CD14-positive monocyte (primary cell): ENCODE results near the gene FAM120A. TPM values are rescaled to one million over a fixed set of nuclear protein-coding genes. Genes with fewer than 3 reads are reported as not detected.

ENCODE experiments used
- DNase-seq, 3 donors: peaks; one replicate each; pipeline ENCODE4 v3.0.0-alpha.2; 2011 to 2022
- H2AFZ ChIP-seq: 2 replicates; pipeline ENCODE4 v1.6.0; 2012; ENCODE audit warnings: mild to moderate bottlenecking, low read depth, low read length, inconsistent platforms; ENCODE audit not compliant: insufficient read depth, poor library complexity, severe bottlenecking
- H3K27ac ChIP-seq, 2 donors: 1 replicate in 1 of 2; 2 replicates in 1 of 2; pipeline ENCODE4 v1.5.1; 2012 to 2013; ENCODE audit warnings: low read length in 2 of 2, control low read depth in 1 of 2, inconsistent platforms in 1 of 2, low read depth in 1 of 2, mild to moderate bottlenecking in 1 of 2
- H3K27me3 ChIP-seq, 2 donors: one replicate each; pipeline versions ENCODE4 v1.6.0 to v1.6.1; 2011 to 2013; ENCODE audit warnings: low read length in 2 of 2; ENCODE audit not compliant: control insufficient read depth in 2 of 2, insufficient read depth in 2 of 2
- H3K36me3 ChIP-seq, 2 donors: replicated peaks in 1 of 2; 1 replicate in 1 of 2; 2 replicates in 1 of 2; pipeline versions ENCODE4 v1.5.1 to v1.6.1; 2012 to 2013; ENCODE audit warnings: low read length in 2 of 2, control low read depth in 1 of 2, inconsistent platforms in 1 of 2, mild to moderate bottlenecking in 1 of 2; ENCODE audit not compliant: insufficient read depth in 2 of 2, control insufficient read depth in 1 of 2
- H3K4me1 ChIP-seq, 2 donors: 1 replicate in 1 of 2; 2 replicates in 1 of 2; pipeline versions ENCODE4 v1.5.1 to v1.6.1; 2012 to 2013; ENCODE audit warnings: low read length in 2 of 2, control low read depth in 1 of 2, inconsistent platforms in 1 of 2, mild to moderate bottlenecking in 1 of 2, moderate library complexity in 1 of 2; ENCODE audit not compliant: insufficient read depth in 2 of 2, control insufficient read depth in 1 of 2
- H3K4me2 ChIP-seq: replicated peaks from 2 replicates; pipeline ENCODE3; 2012; ENCODE audit warnings: low read length, moderate library complexity, mild to moderate bottlenecking; ENCODE audit not compliant: poor library complexity, severe bottlenecking; ENCODE audit errors: extremely low read depth
- H3K4me3 ChIP-seq, 3 experiments: fragments of 200-600 bp in 1 of 3; sonication (generic) in 1 of 3; replicated peaks in 1 of 3; 1 replicate in 2 of 3; 2 replicates in 1 of 3; pipeline ENCODE4 v1.5.1; 2011 to 2013; ENCODE audit warnings: low read length in 3 of 3, mild to moderate bottlenecking in 3 of 3, control low read depth in 2 of 3, low read depth in 2 of 3, inconsistent platforms in 1 of 3, moderate library complexity in 1 of 3
- H3K79me2 ChIP-seq: 2 replicates; pipeline ENCODE4 v1.6.0; 2012; ENCODE audit warnings: mild to moderate bottlenecking, control low read depth, inconsistent platforms, low read length, moderate library complexity; ENCODE audit not compliant: insufficient read depth
- H3K9ac ChIP-seq: 2 replicates; pipeline ENCODE4 v1.6.0; 2017; ENCODE audit warnings: low read length, mild to moderate bottlenecking; ENCODE audit not compliant: insufficient read depth, poor library complexity, severe bottlenecking
- H3K9me3 ChIP-seq, 2 donors: replicated peaks in 1 of 2; 1 replicate in 1 of 2; 2 replicates in 1 of 2; pipeline versions ENCODE4 v1.5.1 to v1.6.1; 2012 to 2013; ENCODE audit warnings: low read length in 2 of 2, control low read depth in 1 of 2; ENCODE audit not compliant: control insufficient read depth in 1 of 2, insufficient read depth in 1 of 2
- H4K20me1 ChIP-seq: 2 replicates; pipeline ENCODE4 v1.6.0; 2012; ENCODE audit warnings: mild to moderate bottlenecking, low read length, control low read depth, moderate library complexity; ENCODE audit not compliant: insufficient read depth
- H3K27ac Mint-ChIP-seq, 7 donors: one replicate each; pipeline ENCODE4 v1.8.0; 2020; ENCODE audit warnings: mild to moderate bottlenecking in 7 of 7, mixed read lengths in 7 of 7, moderate library complexity in 6 of 7, inconsistent platforms in 2 of 7
- H3K27me3 Mint-ChIP-seq, 3 donors: one replicate each; pipeline ENCODE4 v1.8.0; 2021 to 2022; ENCODE audit warnings: low read depth in 3 of 3, mild to moderate bottlenecking in 3 of 3, mixed read lengths in 3 of 3, moderate library complexity in 3 of 3, inconsistent platforms in 1 of 3
- H3K36me3 Mint-ChIP-seq, 2 donors: one replicate each; pipeline ENCODE4 v1.8.0; 2020; ENCODE audit warnings: mixed read lengths in 2 of 2, inconsistent platforms in 1 of 2, mild to moderate bottlenecking in 1 of 2
- H3K4me1 Mint-ChIP-seq: one replicate; pipeline ENCODE4 v1.8.0; 2020; ENCODE audit warnings: mild to moderate bottlenecking, mixed read lengths
- H3K4me3 Mint-ChIP-seq, 2 donors: one replicate each; pipeline ENCODE4 v1.8.0; 2020; ENCODE audit warnings: mild to moderate bottlenecking in 2 of 2, mixed read lengths in 2 of 2, moderate library complexity in 1 of 2
- H3K9me3 Mint-ChIP-seq, 7 donors: one replicate each; pipeline ENCODE4 v1.8.0; 2020 to 2022; ENCODE audit warnings: mixed read lengths in 7 of 7, mild to moderate bottlenecking in 6 of 7, moderate library complexity in 6 of 7, inconsistent platforms in 2 of 7
- WGBS: methylation state at CpG from one replicate; pipeline ENCODE4 v1.1.5; 2013; ENCODE audit warnings: missing lambda C conversion rate; ENCODE audit not compliant: insufficient coverage; 5-methylcytosine and 5-hydroxymethylcytosine counted together
- intact Hi-C, 2 donors: fragments of 100-400 bp; cut with micrococcal nuclease; formaldehyde crosslinking; loops; one replicate each; pipeline versions ENCODE4 v1.15.0 to v1.15.1; 2023
- polyA plus RNA-seq, 3 donors: library from polyadenylated mRNA; depleted of rRNA in 1 of 3; unstranded in 2 of 3; stranded (reverse) in 1 of 3; fragments of 300-500 nt in 2 of 3; fragments of >200 nt in 1 of 3; fragmentation: Illumina TruSeq in 2 of 3; gene quantifications; 1 replicate in 2 of 3; 2 replicates in 1 of 3; pipeline ENCODE4 v1.2.3, GENCODE V29; 2012 to 2021
- TF ChIP-seq, protein P1 (sequence below): fragments of 200-600 bp; IDR thresholded peaks from one replicate; pipeline ENCODE4 v1.8.0; 2022; ENCODE audit warnings: antibody characterized with exemption, mild to moderate bottlenecking

FAM120A gene
- polyA plus RNA-seq, 3 donors, result 10.4 to 76.6 (median 12.7) TPM

DNA sequence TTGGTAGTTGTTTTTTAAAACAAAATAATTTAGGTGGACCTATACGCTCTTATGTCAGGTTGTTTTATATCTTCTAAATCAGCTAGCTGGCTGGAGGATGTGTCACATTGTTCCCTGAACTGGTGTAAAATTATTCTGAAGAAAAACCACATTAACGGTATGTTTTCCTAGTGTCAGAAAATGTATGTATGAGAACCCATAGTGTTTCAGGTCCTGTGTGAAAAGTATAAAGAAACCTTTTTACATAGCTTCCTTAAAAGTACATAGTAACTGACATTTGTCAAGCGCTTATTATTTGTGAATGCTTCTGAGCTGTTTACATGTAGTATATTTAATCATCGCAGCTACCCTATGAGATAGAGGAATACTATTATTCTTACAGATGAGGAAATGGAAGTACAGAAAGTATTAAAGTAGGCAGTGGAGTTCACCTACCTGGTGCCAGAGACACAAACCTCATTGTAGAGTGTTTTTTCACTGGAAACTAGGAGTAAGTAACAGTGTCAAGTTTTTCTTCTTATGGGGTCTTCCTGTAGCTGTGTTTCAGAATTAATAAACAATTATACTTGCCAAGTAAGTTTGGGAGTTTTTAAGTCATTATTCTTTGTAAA is 12.3 kb downstream of the FAM120A start:
- no peak for DNase-seq
- no peak overlapping the region for H2AFZ ChIP-seq
- Mint-ChIP-seq H3K27me3 (peaks cover 0 to 1% (median 0%) of the 10 kb centered on the region in 3 donors), H3K27ac (peak overlapping the region; percentile 82 to 92 (median 89)), H3K36me3 (peaks cover 8 to 14% of the 10 kb centered on the region in 2 donors), H3K9me3 (no peaks in the 10 kb centered on the region), H3K4me1 (peaks cover 87% of the 10 kb centered on the region), H3K4me3 (peak overlapping the region in 1 of 2 donors; percentile 53)
- no peaks in the 10 kb centered on the region for H3K9me3 ChIP-seq
- peak overlapping the region in 1 of 2 donors; percentile 78 for H3K27ac ChIP-seq
- H3K4me1 ChIP-seq, result peaks cover 52 to 84% of the 10 kb centered on the region in 2 donors
- no peaks in the 10 kb centered on the region for H3K27me3 ChIP-seq
- peak overlapping the region in 1 of 3 experiments; percentile 17 for H3K4me3 ChIP-seq
- peaks cover 55% of the 10 kb centered on the region for H4K20me1 ChIP-seq
- H3K4me2 ChIP-seq, result peak overlapping the region; percentile 50
- no peak overlapping the region for H3K9ac ChIP-seq
- 100% methylated on average over 1 of the region's 4 CpGs for WGBS
- intact Hi-C loops, result no loop called here
- no peaks in the 10 kb centered on the region for H3K36me3 ChIP-seq
- peaks cover 100% of the 10 kb centered on the region for H3K79me2 ChIP-seq
- TF ChIP-seq, protein P1, sequence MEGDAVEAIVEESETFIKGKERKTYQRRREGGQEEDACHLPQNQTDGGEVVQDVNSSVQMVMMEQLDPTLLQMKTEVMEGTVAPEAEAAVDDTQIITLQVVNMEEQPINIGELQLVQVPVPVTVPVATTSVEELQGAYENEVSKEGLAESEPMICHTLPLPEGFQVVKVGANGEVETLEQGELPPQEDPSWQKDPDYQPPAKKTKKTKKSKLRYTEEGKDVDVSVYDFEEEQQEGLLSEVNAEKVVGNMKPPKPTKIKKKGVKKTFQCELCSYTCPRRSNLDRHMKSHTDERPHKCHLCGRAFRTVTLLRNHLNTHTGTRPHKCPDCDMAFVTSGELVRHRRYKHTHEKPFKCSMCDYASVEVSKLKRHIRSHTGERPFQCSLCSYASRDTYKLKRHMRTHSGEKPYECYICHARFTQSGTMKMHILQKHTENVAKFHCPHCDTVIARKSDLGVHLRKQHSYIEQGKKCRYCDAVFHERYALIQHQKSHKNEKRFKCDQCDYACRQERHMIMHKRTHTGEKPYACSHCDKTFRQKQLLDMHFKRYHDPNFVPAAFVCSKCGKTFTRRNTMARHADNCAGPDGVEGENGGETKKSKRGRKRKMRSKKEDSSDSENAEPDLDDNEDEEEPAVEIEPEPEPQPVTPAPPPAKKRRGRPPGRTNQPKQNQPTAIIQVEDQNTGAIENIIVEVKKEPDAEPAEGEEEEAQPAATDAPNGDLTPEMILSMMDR, result no peak

DNA sequence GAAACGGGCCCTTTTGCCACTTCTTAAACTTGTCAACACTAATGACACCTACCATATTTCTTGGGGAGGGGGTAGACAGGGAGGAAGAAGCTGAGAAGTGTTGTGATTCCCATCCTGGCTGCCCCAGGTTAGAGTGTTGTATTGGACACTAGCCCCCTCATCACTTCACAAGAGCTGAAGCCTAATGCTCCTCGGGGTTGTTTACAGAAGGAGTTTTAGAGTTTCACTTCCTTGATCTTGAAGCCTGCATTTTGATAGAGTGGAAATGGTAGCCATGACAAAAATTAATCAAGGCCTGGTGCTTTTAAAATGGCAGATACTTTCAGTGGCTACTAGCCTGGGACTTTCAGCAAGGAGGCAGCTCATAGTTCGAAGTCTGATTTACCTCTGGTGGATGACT is 12.9 kb downstream of the FAM120A start:
- Mint-ChIP-seq H3K9me3 (no peaks in the 10 kb centered on the region), H3K27ac (peak overlapping the region; percentile 82 to 92 (median 89)), H3K36me3 (peaks cover 9 to 11% of the 10 kb centered on the region in 2 donors), H3K27me3 (peaks cover 0 to 1% (median 0%) of the 10 kb centered on the region in 3 donors), H3K4me3 (peak overlapping the region in 1 of 2 donors; percentile 26), H3K4me1 (peaks cover 87% of the 10 kb centered on the region)
- no peaks in the 10 kb centered on the region for H3K27me3 ChIP-seq
- intact Hi-C loops, result no loop called here
- TF ChIP-seq, protein P1, result no peak
- peak overlapping the region in 1 of 3 experiments; percentile 17 for H3K4me3 ChIP-seq
- H3K4me2 ChIP-seq, result peak overlapping the region; percentile 50
- peaks cover 50 to 84% of the 10 kb centered on the region in 2 donors for H3K4me1 ChIP-seq
- no peaks in the 10 kb centered on the region for H3K9me3 ChIP-seq
- H3K79me2 ChIP-seq, result peaks cover 100% of the 10 kb centered on the region
- H3K27ac ChIP-seq, result peak overlapping the region; percentile 26 to 78
- peak overlapping the region; percentile 52 for H2AFZ ChIP-seq
- no peak overlapping the region for H3K9ac ChIP-seq
- H3K36me3 ChIP-seq, result no peaks in the 10 kb centered on the region
- no CpG with 5 or more reads among the region's 3 CpGs for WGBS
- peak; percentile 34 to 62 (median 60) for DNase-seq
- peaks cover 55% of the 10 kb centered on the region for H4K20me1 ChIP-seq
